Measurements from ENCODE around the gene NUAK2.
A peak's percentile ranks its signal among the peaks of the same experiment; 100 is the strongest.

DNA sequence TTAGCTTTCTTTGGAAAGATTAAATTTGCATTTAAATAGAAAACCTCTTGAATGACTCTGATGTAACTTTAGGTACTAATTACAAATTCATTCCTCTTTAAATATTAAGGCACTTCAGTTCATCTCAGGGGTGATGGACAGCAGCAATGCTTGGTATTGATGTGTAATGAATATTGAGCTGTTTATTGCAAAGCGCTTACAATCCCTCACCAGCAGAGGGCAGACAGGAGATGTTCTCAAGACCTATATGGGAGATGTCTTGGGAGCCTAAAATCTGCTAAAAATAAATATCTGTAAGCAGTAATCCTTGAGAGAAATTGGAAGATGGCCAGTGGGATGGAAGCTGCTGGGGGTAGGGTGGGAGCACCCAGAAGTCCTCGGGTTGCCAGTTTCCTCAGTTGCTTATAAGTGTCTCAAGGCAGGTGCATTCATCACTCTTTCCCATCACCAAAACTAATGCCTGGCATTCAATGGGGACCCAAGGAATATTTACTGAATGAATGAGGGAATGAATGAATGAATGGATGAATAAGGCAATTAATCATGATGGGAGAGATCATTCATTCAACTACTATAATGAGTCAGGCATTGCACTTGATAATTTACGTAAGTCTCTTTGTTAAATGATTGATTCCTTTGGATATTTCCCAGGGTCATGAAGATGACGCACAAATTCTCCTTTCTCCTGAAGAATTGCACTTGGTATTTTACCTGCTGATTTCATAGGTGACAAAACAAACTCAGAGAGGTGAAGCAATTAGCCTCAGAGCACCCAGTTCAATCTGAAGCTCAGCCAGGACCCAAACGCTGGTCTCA, 32.9 kb upstream of the NUAK2 start:
- TF ChIP-seq CTCF (IDR thresholded peaks at IDR 0.05), result peak; percentile 74 to 86 (median 78)
- no peak for TF ChIP-seq POLR2A (IDR thresholded peaks at IDR 0.05)

Measured in uterus (tissue), 2 donors.